ENCODE data around the gene SHB.
A peak's percentile ranks its signal among the peaks of the same experiment; 100 is the strongest.

The SHB gene, protein sequence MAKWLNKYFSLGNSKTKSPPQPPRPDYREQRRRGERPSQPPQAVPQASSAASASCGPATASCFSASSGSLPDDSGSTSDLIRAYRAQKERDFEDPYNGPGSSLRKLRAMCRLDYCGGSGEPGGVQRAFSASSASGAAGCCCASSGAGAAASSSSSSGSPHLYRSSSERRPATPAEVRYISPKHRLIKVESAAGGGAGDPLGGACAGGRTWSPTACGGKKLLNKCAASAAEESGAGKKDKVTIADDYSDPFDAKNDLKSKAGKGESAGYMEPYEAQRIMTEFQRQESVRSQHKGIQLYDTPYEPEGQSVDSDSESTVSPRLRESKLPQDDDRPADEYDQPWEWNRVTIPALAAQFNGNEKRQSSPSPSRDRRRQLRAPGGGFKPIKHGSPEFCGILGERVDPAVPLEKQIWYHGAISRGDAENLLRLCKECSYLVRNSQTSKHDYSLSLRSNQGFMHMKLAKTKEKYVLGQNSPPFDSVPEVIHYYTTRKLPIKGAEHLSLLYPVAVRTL

DNA sequence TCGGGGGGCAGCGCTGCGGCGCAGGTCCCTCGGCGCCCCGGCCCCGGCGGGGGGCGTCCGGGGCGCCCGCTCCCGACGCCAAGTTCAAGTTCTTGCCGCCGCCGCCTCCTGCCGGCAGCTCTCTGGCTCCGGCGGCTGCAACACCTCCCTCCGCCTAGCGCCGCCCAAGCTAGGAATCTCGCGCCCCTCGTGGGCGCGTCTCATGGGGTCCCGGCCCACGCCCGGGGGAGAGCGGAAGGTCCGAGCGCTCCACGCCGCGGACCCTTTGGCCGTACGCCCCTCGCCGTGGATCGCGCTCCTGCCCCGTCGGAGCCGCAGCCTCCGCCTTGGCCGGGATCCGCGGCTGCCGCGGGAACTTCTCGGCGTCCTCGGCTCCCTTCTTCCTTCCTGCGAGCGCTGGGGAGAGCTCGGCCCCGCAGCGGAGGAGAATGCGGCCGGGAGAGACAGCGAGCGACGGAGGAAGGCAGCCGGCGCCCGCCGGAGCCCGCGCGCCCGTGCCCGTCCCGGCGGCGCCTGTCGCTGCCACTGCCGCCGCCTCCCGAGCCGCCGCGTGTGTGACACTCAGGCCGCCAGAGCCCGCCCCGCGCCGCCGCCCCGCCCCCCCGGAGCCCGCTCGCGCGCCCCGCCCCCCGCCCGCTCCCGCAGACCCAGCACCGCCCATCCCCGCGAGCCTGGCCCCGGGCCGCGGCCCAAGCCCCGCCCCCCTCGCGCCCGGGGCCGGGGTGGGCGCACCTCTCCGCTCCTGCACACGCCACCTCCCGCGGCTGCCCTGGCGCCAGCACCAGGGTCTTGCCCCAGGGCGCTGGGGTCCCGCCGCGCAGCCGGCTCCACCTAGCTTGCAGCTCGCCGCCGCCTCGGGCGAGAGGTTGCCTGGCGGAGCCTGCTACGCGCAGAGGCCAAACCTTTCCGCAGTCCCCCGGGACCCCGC lies at the start of gene SHB:
SHB (minus strand) TSS at position 527 of the 928 bp plus-strand sequence. CDS start 582 bp downstream, outside the sequence.
- DNase-seq (ENCODE audit: low read depth in 1 of 2, low spot score in 1 of 2), result peak; percentile 67 to 73

DNA sequence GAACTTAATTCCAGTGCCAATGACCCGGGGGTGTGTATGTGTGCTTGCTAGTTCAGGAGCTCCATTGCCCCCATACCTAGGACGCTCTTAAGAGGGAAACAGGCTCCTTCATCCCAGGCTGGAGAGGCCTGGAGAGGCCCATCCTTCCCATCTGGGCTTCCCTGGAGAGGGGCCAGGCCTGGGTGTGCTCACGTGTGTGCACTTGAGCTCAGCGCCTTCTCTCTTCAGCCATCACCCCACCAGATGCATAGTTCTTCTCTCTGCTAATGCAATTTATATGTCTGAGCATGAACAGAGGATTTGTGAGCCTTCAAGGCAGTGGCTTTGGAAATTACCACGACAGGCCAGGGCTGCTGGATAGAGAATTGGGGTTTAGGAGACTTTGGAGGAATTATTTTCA lies 48.6 kb upstream of the SHB start:
- no peak for DNase-seq (ENCODE audit: low read depth in 1 of 2, low spot score in 1 of 2)

DNA sequence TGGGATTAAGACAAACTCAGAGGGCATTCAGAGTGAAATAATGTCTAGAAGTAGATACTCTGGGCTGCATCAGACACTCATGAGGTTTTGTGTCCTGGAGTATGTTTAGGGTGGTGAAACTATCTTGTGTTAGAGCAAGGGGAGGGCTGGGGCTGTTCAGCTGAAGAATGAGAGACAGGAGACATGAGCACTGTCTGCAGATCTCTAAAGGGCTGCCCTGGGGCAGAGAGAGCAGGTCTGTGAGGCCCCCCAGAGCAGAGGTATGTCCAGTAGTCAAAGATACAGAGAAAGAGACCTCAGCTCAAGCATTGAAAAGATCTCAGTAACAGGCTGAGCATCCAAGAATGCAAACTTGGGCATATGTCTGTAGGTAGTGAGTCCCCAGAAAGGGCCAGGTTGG lies 45.9 kb upstream of the SHB start:
- no peak for DNase-seq (ENCODE audit: low read depth in 1 of 2, low spot score in 1 of 2)

DNA sequence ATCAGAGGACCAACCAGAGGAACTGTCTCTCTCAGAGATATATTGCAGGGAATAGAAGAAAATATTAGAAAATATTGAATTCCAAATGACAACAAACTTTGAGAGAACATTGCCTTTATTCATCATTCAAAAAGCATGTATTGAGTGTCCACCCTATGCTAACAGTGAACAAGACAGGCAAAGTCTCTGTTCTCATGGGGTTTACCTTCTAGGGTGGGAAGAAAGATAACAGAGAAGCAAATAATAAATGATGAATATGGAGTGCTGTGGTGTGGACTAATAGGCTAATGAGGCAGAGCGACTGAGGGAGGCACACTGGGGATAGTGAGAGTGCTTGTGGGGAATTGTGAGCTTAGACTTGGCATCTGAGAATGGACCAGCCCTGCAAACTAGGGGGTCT lies 43.4 kb upstream of the SHB start:
- no peak for DNase-seq (ENCODE audit: low read depth in 1 of 2, low spot score in 1 of 2)

DNA sequence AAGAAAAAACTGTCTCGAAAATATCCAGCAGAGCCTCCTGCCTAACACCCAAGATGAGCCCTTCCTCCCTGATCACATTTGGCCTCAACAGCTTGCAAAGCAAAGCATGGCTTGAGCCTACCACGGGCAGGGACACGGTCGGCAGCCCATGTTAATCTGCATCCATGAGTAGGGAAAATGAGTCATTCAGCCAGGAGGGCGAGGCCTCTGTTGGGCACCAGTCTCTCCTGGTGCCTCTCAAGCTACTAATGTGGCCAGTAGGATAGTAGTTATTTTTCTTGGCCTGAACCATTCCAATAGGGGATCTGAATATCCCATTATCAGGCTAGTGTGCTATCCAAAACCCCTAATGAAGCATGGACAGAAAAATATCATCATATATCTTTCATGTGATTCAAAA lies 43.0 kb upstream of the SHB start:
- DNase-seq (ENCODE audit: low read depth in 1 of 2, low spot score in 1 of 2), result no peak

DNA sequence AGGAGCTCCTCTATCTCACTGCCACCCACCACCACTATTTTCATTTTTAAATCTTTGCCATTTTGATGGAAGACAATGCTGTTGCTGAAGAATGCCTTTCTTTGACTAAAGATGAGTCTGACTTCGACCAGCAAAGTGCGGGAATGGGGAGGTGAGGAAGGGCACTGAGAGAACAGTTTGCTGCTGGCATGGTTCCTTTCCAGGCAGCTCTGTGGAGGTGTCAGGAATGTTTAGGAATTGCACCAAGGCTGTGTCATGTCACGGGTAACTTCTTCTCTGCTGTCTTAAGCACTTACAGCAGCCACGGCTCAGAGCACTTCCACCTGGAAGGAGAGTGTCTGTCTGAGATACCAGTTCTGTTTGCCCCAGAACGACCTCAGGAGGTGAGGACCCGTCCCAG lies 41.4 kb upstream of the SHB start:
- DNase-seq (ENCODE audit: low read depth in 1 of 2, low spot score in 1 of 2), result no peak

DNA sequence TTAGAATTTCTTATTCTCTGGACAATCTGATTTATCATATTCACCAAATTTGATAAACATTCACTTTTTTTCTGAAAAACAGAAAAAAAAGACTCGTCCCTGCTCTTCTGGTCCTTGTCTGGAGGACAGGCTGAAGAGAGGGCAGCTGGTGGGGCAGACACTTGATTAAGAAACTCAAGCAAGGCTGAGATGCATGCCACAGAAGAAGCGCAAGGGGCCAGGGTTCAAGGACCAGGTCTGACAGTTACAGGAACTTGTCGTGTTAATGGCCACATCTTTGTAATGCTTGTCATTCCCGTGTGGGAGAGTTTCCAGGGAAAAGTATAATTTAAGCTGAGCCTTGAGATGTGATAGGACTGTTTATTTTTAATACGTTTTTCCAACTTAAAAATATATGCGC lies 40.6 kb upstream of the SHB start:
- no peak for DNase-seq (ENCODE audit: low read depth in 1 of 2, low spot score in 1 of 2)

DNA sequence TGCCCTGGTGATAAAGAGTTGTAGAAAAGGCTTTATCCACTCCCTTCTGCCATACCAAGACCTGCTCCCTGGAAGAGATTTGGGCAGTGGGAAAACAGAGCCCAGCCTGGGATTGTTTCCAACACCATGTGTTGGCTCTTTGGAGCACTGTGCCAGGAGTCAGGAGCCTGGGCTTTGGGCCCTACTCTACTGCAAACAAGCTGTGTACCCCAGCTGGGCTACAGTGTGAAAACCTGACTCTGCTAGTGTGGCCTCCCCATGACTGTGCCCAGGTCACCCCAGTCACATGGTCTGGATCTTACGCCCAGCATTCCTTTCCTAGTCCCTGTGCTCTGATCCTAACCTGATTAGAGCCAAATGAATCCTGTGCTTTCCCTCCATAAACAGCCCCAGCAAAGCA lies 39.3 kb upstream of the SHB start:
- no peak for DNase-seq (ENCODE audit: low read depth in 1 of 2, low spot score in 1 of 2)

DNA sequence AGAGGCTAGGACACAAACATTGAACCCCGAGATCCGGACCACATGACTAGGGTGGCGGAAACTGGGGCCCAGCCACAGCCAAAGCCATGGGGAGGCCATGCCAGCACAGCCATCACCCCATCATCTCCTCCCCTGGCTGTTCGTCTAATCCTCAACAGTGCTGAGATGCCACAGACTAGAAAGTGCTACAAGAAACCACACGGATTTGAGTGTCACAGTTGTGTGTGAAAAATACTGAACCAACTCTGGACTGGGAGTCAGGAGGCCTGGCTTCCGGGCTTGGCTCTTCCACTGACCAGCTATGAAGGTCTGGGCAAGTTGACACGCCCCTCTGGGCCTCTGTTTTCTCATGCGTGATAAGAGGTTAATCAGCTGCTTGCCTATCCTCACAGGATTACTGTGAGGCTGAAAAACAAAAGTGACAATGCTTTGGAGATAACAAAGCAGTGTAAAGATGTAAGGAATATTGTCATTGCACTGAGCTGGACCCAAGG lies 38.8 kb upstream of the SHB start:
- no peak for DNase-seq (ENCODE audit: low read depth in 1 of 2, low spot score in 1 of 2)

DNA sequence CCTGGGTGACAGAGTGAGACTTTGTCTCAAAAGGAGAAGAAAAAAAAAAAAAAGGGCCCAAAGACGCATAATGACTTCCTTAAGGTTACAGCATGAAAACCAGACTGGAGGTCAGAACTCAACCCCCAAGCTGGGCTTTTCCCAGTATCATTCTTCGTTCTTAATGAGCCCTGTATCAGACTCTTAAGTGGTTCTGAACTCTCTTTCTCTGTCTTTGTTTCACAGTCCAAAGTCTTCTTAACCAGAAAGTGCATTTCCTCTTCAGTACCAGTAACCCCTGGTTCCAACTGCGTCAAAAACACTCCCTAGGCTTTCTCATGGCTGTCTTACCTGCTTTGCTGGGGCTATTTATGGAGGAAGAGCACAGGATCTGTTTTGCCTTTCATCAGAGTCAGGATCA lies 38.4 kb upstream of the SHB start:
- DNase-seq (ENCODE audit: low read depth in 1 of 2, low spot score in 1 of 2), result no peak

DNA sequence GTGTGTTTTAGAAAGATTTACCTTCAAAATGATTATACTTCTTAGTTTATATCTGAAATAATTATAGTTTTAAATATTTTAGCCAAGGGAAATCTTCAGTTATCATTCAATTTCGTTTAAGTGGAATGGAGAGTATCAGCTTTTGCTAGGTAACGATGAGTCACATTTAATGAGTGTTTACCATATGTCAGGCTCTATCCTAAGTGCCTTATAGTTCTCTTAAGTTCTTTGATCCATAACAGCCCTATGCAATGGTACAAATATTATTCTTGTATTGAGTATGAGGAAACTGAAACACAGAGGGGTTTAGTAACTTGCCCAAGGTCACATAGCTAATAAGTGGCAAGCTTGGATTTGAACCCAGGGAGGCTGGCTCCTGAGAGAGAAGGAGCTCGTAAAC lies 37.5 kb upstream of the SHB start:
- no peak for DNase-seq (ENCODE audit: low read depth in 1 of 2, low spot score in 1 of 2)

DNA sequence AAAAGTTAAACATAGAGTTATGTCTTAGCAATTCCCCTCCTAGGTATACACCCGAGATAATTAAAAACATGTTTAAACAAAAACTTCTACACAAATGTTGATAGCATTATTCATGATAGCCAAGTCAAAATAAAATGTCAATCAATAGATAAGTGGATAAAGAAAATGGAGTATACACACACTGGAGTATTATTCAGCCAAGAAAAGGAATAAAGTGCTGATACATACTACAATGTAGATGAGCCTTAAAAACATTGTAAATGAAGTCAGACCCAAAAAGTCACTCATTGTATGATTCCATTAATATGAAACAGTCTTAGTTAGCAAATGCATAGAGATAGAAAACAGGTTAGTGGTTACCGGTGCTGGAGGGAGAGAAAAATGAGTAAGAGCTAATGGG lies 34.3 kb upstream of the SHB start:
- DNase-seq (ENCODE audit: low read depth in 1 of 2, low spot score in 1 of 2), result no peak

DNA sequence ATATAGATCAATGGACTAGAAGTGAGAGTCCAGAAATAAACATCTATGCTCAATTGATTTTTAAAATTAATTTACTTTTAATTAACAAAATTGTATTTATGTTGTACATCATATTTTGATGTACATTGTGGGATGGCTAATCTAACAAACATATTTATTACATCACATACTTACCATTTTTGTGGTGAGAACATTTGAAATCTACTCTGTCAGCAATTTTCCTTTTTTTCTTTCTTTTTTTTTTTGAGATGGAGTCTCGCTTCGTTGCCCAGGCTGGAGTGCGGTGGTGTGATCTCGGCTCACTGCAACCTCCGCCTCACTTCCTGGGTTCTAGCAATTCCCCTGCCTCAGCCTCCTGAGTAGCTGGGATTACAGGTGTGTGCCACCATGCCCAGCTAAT lies 32.4 kb upstream of the SHB start:
- no peak for DNase-seq (ENCODE audit: low read depth in 1 of 2, low spot score in 1 of 2)

DNA sequence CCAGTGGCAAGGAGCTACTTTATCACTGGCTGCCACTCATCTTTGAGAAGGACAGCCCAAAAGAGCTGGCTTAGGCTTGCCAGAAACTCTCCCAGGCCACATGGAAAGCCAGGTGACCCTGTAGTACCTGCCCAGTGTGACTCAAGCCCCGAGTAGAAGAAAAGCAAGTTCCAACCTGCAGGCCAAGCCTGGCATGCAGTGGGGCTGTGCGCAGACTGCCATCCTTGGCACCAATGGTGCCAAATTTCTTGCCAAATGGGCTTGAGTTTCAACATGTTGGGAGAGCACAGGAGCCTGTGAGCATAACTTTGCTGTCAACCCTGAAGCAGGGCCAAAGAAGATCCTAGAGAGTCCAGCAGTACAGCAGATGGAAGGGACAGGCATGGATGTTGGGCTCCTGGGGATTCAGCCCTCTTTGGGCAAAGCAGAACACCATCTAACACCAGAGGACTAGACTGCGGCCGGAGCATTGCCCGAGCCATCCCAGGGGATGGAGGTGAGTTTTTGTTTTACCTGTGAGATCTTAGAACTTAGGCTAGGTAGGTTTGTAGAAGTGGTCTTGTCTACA lies 27.3 kb upstream of the SHB start:
- no peak for DNase-seq (ENCODE audit: low read depth in 1 of 2, low spot score in 1 of 2)

DNA sequence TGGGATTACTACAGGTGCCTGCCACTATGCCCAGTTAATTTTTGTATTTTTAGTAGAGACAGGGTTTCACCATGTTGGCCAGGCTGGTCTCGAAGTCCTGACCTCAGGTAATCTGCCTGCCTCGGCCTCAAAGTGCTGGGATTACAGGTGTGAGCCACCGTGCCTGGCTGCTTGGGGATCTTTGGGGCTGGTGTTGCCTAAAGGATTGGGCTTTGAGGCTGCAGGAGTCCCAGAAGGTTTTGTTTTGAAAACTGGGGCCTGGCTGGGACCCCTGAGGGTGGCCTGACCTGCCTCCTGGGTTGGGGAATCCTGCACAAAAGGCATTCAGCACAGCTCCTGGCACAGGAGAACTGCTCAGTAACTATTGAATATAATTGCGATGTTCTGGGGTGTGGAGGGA lies 25.1 kb upstream of the SHB start:
- no peak for DNase-seq (ENCODE audit: low read depth in 1 of 2, low spot score in 1 of 2)

DNA sequence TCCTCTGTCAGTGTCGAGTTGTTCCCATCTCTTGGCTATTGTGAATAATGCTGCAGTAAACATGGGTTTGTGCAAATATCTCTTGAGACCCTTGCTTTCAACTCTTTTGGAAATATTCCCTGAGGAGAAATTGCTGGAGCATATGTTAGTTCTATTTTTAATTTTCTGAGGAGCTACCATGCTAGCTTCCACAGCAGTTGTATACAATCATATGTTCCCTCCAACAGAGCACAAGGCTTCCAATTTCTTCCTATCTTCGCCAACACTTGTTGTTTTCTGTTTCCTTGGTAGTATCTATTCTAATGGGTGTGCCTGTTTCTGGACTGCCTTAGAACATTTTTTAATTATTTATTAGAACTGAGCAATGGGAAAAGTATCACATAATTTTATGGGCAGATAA lies 23.6 kb upstream of the SHB start:
- no peak for DNase-seq (ENCODE audit: low read depth in 1 of 2, low spot score in 1 of 2)

DNA sequence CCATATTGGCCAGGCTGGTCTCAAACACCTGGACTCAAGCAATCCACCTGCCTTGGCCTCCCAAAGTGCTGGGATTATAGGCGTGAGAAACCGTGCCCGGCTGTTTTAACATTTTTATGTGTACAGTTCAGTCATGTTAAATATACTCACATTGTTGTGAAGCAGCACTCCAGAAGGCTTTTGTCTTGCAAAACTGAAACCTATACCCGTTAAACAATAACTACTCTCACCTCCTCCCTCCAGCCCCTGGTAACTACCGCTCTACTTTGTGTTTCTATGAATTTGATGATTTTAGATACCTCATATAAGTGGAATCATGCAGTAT lies 23.1 kb upstream of the SHB start:
- no peak for DNase-seq (ENCODE audit: low read depth in 1 of 2, low spot score in 1 of 2)

DNA sequence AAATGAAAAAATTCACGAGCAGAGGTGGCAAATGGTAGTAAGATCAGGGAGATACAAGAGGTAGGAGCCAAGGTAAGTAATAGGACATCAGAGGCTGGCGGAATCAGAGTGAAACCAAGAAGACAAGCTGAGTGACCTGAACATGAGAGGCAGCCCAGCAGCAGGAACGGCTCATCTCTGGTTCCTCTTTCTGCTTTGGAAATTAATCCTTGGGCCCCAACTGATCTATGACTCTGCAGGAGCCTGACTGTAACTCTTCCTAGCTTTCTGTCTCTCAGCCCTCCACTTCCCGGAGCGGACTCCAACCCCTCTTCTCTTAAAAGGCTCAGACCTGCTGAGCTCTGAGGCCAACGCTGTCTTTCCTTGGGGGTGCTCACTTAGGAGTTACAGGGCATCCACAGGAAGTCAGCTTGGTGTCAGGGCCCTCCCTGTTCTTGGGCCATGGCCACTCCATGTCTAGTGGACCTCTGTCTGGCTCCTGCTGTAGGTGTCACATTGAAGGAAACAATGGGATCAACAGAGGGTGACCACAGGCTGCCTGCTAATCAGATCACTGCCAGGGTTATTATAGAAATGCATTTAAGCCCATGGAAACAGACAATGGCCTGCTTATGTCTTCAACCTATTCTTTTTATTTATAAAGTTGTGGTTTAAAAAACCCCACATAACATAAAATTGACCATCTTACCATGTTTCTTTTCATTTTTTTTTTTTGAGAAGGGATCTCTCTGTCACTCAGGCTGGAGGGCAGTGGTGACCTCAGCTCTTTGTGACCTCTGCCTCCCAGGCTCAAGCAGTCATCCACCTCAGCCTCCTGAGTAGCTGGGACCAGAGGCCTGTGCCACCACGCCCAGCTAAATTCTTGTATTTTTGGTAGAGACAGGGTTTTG lies 22.5 kb upstream of the SHB start:
- DNase-seq (ENCODE audit: low read depth in 1 of 2, low spot score in 1 of 2), result no peak

DNA sequence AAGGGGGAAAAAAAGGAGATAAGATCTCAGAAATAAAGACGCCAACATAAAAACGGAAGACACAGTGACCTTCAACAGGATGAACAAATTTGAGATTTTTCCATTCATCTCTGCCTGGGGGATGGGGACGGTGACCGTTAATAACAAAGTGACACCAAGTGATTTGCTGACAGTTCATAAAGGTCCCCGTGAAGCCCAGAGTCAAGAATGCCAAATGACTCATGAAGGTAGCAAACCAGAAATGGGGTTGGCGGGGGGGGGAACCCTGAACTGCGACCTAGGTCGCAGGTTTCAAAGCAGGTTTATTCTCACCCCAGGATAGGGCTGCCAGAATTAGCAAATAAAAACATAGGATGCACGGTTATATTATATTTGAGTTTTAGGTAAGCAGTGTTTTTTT lies 21.1 kb upstream of the SHB start:
- no peak for DNase-seq (ENCODE audit: low read depth in 1 of 2, low spot score in 1 of 2)

DNA sequence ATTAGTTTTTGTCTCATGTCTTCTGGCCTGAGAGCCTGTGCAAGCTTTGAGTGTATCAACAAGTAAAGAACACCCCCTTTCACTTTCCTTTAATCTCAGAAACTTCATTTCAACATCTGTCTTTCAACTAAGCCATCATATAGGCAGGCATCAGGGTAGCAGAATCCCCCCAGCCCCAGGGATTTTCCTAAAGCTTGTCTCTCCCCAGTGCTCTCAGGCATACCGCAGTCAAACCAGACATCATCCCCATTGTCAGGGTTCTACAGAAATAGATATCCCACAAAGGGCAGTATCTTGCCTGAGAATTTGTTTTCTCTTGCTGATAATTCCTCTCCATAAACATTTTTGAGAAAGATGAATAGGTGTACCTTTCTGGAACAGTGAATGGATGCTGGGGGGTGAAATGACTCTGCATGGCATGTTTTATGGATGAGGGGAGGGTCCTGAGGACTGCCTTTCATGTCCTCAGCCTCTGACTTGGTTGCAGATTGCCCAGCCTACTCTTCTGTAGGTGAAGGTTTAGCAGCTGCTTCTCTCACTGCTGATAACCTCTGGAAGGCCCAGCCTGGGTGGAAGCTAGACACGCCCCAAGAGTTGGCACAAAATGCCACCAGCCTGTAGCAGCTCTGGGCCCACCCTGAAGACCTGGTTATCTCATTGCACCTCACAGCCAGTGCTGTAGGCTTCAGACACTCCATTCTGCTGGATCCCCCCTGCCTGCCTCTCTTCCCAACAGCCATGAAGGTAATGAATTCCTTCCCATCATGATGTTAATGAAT lies 20.5 kb upstream of the SHB start:
- no peak for DNase-seq (ENCODE audit: low read depth in 1 of 2, low spot score in 1 of 2)
